GM23338 (cell line): ENCODE measurements around the gene IGDCC3. TPM values are rescaled to one million over a fixed set of nuclear protein-coding genes. Genes with fewer than 3 reads are reported as not detected.

ENCODE experiments used
- ATAC-seq: fragments of 200-7000 bp; cut with Tn5 transposase; 3 replicates; pipeline ENCODE4 v1.9.1; 2020
- DNase-seq: peaks from one replicate; pipeline ENCODE4 v3.0.0-alpha.2; 2015; ENCODE audit warnings: low spot score
- H2AFZ ChIP-seq: fragments of 200-600 bp; sonication (generic); 2 replicates; pipeline ENCODE4 v1.8.0; 2016; ENCODE audit warnings: antibody characterized with exemption, mild to moderate bottlenecking, moderate library complexity
- H3F3A ChIP-seq: fragments of 200-600 bp; sonication (generic); replicated peaks from 2 replicates; pipeline ENCODE4 v1.8.0; 2017; ENCODE audit warnings: antibody characterized with exemption, mixed run types, low read depth
- H3K27ac ChIP-seq: fragments of 200-600 bp; sonication (generic); 2 replicates; pipeline ENCODE4 v1.6.1; 2016; ENCODE audit warnings: low read depth
- H3K27me3 ChIP-seq: fragments of 200-600 bp; sonication (generic); 2 replicates; pipeline ENCODE4 v1.8.0; 2016; ENCODE audit warnings: mild to moderate bottlenecking, mixed run types, moderate library complexity; ENCODE audit not compliant: insufficient read depth
- H3K36me3 ChIP-seq: fragments of 200-600 bp; sonication (generic); 2 replicates; pipeline ENCODE4 v1.8.0; 2016; ENCODE audit warnings: mild to moderate bottlenecking; ENCODE audit not compliant: insufficient read depth
- H3K4me1 ChIP-seq: fragments of 200-600 bp; sonication (generic); 2 replicates; pipeline ENCODE4 v1.8.0; 2016; ENCODE audit warnings: mild to moderate bottlenecking, moderate library complexity; ENCODE audit not compliant: insufficient read depth
- H3K4me2 ChIP-seq: fragments of 200-600 bp; sonication (generic); 2 replicates; pipeline ENCODE4 v1.7.1; 2017; ENCODE audit warnings: mixed run types
- H3K4me3 ChIP-seq: fragments of 200-600 bp; sonication (generic); 2 replicates; pipeline ENCODE4 v1.6.1; 2016; ENCODE audit warnings: mixed run types
- H3K79me2 ChIP-seq: fragments of 200-600 bp; sonication (generic); replicated peaks from 2 replicates; pipeline ENCODE4 v1.8.0; 2017; ENCODE audit warnings: mild to moderate bottlenecking; ENCODE audit not compliant: insufficient read depth
- H3K9me2 ChIP-seq: fragments of 200-600 bp; sonication (generic); 2 replicates; pipeline ENCODE4 v1.8.0; 2017; ENCODE audit not compliant: insufficient read depth
- H4K20me1 ChIP-seq: fragments of 200-600 bp; sonication (generic); replicated peaks from 2 replicates; pipeline ENCODE4 v1.8.0; 2017; ENCODE audit warnings: mild to moderate bottlenecking; ENCODE audit not compliant: insufficient read depth
- H3K27ac Mint-ChIP-seq: 2 replicates; pipeline ENCODE4 v1.8.0; 2020; ENCODE audit warnings: inconsistent platforms, mild to moderate bottlenecking, moderate library complexity, mixed read lengths
- H3K27me3 Mint-ChIP-seq: 3 replicates; pipeline ENCODE4 v1.8.0; 2022; ENCODE audit warnings: low read depth, mild to moderate bottlenecking, moderate library complexity, mixed read lengths, inconsistent platforms; ENCODE audit not compliant: insufficient read depth, poor library complexity
- H3K36me3 Mint-ChIP-seq: 3 replicates; pipeline ENCODE4 v1.8.0; 2021; ENCODE audit warnings: low read depth, mild to moderate bottlenecking, inconsistent platforms, moderate library complexity, mixed read lengths
- H3K4me1 Mint-ChIP-seq: 3 replicates; pipeline ENCODE4 v1.8.0; 2020; ENCODE audit warnings: mild to moderate bottlenecking, inconsistent platforms, mixed read lengths
- H3K4me3 Mint-ChIP-seq: 3 replicates; pipeline ENCODE4 v1.8.0; 2021; ENCODE audit warnings: moderate library complexity, mild to moderate bottlenecking, inconsistent platforms, mixed read lengths
- H3K9me3 Mint-ChIP-seq: 3 replicates; pipeline ENCODE4 v1.8.0; 2020; ENCODE audit warnings: moderate library complexity, mild to moderate bottlenecking, inconsistent platforms, mixed read lengths
- CREB1 ChIP-seq: fragments of 250-450 bp; sonication (Bioruptor Pico); IDR thresholded peaks from 2 replicates; pipeline ENCODE4 v1.5.0; 2020; ENCODE audit warnings: low read depth, mild to moderate bottlenecking, moderate library complexity
- CTCF ChIP-seq, 2 experiments: fragments of 200-600 bp in 1 of 2; sonication (generic) in 1 of 2; conservative IDR thresholded peaks; 2 replicates each; pipeline versions ENCODE4 v1.5.1 to v1.6.1; 2016 to 2017; ENCODE audit warnings: antibody characterized with exemption in 2 of 2, low read depth in 2 of 2, mild to moderate bottlenecking in 2 of 2, moderate library complexity in 1 of 2
- ETS1 ChIP-seq: IDR thresholded peaks from 2 replicates; pipeline ENCODE4 v1.6.1; 2016; ENCODE audit warnings: antibody characterized with exemption
- EZH2 ChIP-seq: fragments of 200-600 bp; sonication (generic); IDR thresholded peaks from one replicate; pipeline ENCODE4 v1.8.0; 2017; ENCODE audit warnings: antibody characterized with exemption, mild to moderate bottlenecking, low read depth; ENCODE audit not compliant: unreplicated experiment
- EZH2phosphoT487 ChIP-seq: fragments of 200-600 bp; sonication (generic); IDR thresholded peaks from one replicate; pipeline ENCODE4 v1.8.1; 2018; ENCODE audit warnings: antibody characterized with exemption; ENCODE audit not compliant: unreplicated experiment
- JUNB ChIP-seq: IDR thresholded peaks from one replicate; pipeline ENCODE4 v1.6.1; 2016; ENCODE audit warnings: antibody characterized with exemption; ENCODE audit not compliant: unreplicated experiment
- NANOG ChIP-seq: IDR thresholded peaks from 2 replicates; pipeline ENCODE4 v1.6.1; 2016; ENCODE audit warnings: antibody characterized with exemption, borderline replicate concordance
- POLR2AphosphoS5 ChIP-seq: IDR thresholded peaks from 2 replicates; pipeline ENCODE4 v1.6.1; 2016; ENCODE audit warnings: antibody characterized with exemption, low read depth
- REST ChIP-seq: IDR thresholded peaks from one replicate; pipeline ENCODE4 v1.6.1; 2018; ENCODE audit warnings: antibody characterized with exemption; ENCODE audit not compliant: unreplicated experiment
- STAT1 ChIP-seq: IDR thresholded peaks from one replicate; pipeline ENCODE4 v1.6.1; 2016; ENCODE audit warnings: antibody characterized with exemption; ENCODE audit not compliant: unreplicated experiment
- ZNF114 ChIP-seq: fragments of 250-450 bp; sonication (Bioruptor Pico); IDR thresholded peaks from 2 replicates; pipeline ENCODE4 v1.5.0; 2020; ENCODE audit warnings: mild to moderate bottlenecking, moderate library complexity
- ZNF331 ChIP-seq: fragments of 250-450 bp; sonication (Bioruptor Pico); IDR thresholded peaks from 2 replicates; pipeline ENCODE4 v1.5.0; 2020; ENCODE audit warnings: low read depth, mild to moderate bottlenecking, moderate library complexity
- ZNF462 ChIP-seq: fragments of 250-450 bp; sonication (Bioruptor Pico); IDR thresholded peaks from 2 replicates; pipeline ENCODE4 v1.5.0; 2020; ENCODE audit warnings: mild to moderate bottlenecking, moderate library complexity
- polyA plus RNA-seq: library from polyadenylated mRNA; unstranded; fragments of >200 nt; fragmentation: Nextera tagmentation; extraction: Ambion mirVana; gene quantifications from 2 replicates; pipeline ENCODE4 v1.2.1, GENCODE V29; 2016
- total RNA-seq: library from RNA; depleted of rRNA; stranded (reverse); fragments of >200 nt; shearing (Covaris generic); gene quantifications from 2 replicates; pipeline ENCODE4 v1.2.3, GENCODE V29; 2014

The IGDCC3 gene
- total and polyA plus RNA-seq, 2 experiments from 2014 or later, result 15.3 to 30.7 TPM

- Mint-ChIP-seq H3K36me3 (no peaks in the 10 kb centered on the region), H3K4me1 (peaks cover 13% of the 10 kb centered on the region), H3K4me3 (no peak overlapping the region), H3K9me3 (peaks cover 5% of the 10 kb centered on the region; the same call in 1 of the 3 replicates), H3K27ac (no peak overlapping the region), H3K27me3 (peaks cover 32% of the 10 kb centered on the region)
- Histone ChIP-seq H3F3A (no peaks in the 10 kb centered on the region; the same call in 1 of the 2 replicates), H3K79me2 (no peaks in the 10 kb centered on the region), H3K27ac (no peak overlapping the region), H3K36me3 (no peaks in the 10 kb centered on the region), H3K4me2 (no peak overlapping the region), H3K9me2 (no peaks in the 10 kb centered on the region), H3K4me1 (0 out of 2 replicates have a peak, but pooled peaks cover 5% of the 10 kb centered on the region), H3K27me3 (no peaks in the 10 kb centered on the region), H4K20me1 (no peaks in the 10 kb centered on the region), H2AFZ (no peak overlapping the region), H3K4me3 (no peak overlapping the region)
- TF ChIP-seq CREB1 (CRISPR knock-in tag), result no peak
- TF ChIP-seq ZNF462 (CRISPR knock-in tag), result no peak
- TF ChIP-seq CTCF (conservative IDR thresholded peaks at IDR 0.05; ENCODE audit: low read depth in 2 of 2), result no peak
- no peak for TF ChIP-seq NANOG
- no peak for TF ChIP-seq EZH2phosphoT487
- TF ChIP-seq JUNB, result no peak
- no peak for TF ChIP-seq ZNF331 (CRISPR knock-in tag)
- TF ChIP-seq REST, result no peak
- no peak for TF ChIP-seq ZNF114 (CRISPR knock-in tag)
- TF ChIP-seq EZH2, result no peak
- no peak for TF ChIP-seq POLR2AphosphoS5
- TF ChIP-seq ETS1, result no peak
- TF ChIP-seq STAT1, result no peak
- DNase-seq (no peak), ATAC-seq (no peak)
Measured at GRCh38 chr15:65306551-65306950, 71.3 kb downstream of the IGDCC3 start.
